Stimulated activated CD8-positive, alpha-beta memory T cell treated with anti-CD3 and anti-CD28 coated beads, Interleukin-2, amount 100 ng/mL, for 48 hours (primary cell): Measurements from ENCODE around the gene NXPE1.
"Not testable (repeated sequence)": the region's sequence is repeated elsewhere in the genome, so short reads cannot be mapped to it uniquely, and the experiment has no call there.

Experiments
- DNase-seq, 2 donors: peaks; one replicate each; pipeline ENCODE4 v3.0.0-alpha.2; 2020; ENCODE audit warnings: low read depth in 2 of 2

Gene NXPE1

GRCh38 chr11:114559425-114560310 is at the start of gene NXPE1:
Gene NXPE1, minus strand, starts transcription at chr11:114559881. Its CDS starts 8,680 bp downstream, at chr11:114551201.
- no peak for DNase-seq

GRCh38 chr11:114609429-114609828 is 49.7 kb upstream of the NXPE1 start:
- DNase-seq = no peak

GRCh38 chr11:114608605-114609004 is 48.9 kb upstream of the NXPE1 start:
- not testable (repeated sequence) for DNase-seq

GRCh38 chr11:114607753-114608459 is 48.2 kb upstream of the NXPE1 start:
- no peak for DNase-seq

GRCh38 chr11:114606802-114607075 is 47.1 kb upstream of the NXPE1 start:
- DNase-seq = not testable (repeated sequence)

GRCh38 chr11:114606003-114606801 is 46.5 kb upstream of the NXPE1 start:
- DNase-seq = no peak

GRCh38 chr11:114605370-114605769 is 45.7 kb upstream of the NXPE1 start:
- DNase-seq = no peak

- DNase-seq = no peak
Observed at GRCh38 chr11:114604886-114605285, 45.2 kb upstream of the NXPE1 start.

GRCh38 chr11:114604179-114604813 is 44.6 kb upstream of the NXPE1 start:
- no peak for DNase-seq

- not testable (repeated sequence) for DNase-seq
Observed at GRCh38 chr11:114603151-114603550, 43.5 kb upstream of the NXPE1 start.

GRCh38 chr11:114598461-114598860 is 38.8 kb upstream of the NXPE1 start:
- no peak for DNase-seq

GRCh38 chr11:114596175-114596919 is 36.7 kb upstream of the NXPE1 start:
- no peak for DNase-seq

- DNase-seq = no peak
Observed at GRCh38 chr11:114595571-114595970, 35.9 kb upstream of the NXPE1 start, which contains the start of gene NXPE4. Gene NXPE4, minus strand, starts transcription at chr11:114595786. Its CDS starts 1,027 bp downstream, at chr11:114594759.

GRCh38 chr11:114594703-114595102 is 35.0 kb upstream of the NXPE1 start:
- DNase-seq = no peak

GRCh38 chr11:114587398-114587953 is 27.8 kb upstream of the NXPE1 start:
- no peak for DNase-seq

- no peak for DNase-seq
Observed at GRCh38 chr11:114586797-114587196, 27.1 kb upstream of the NXPE1 start.

GRCh38 chr11:114571712-114572111 is 12.0 kb upstream of the NXPE1 start:
- DNase-seq = no peak

- DNase-seq = no peak
Observed at GRCh38 chr11:114569801-114570200, 10.1 kb upstream of the NXPE1 start.

GRCh38 chr11:114566276-114566675 is 6.6 kb upstream of the NXPE1 start:
- DNase-seq = no peak

- no peak for DNase-seq
Observed at GRCh38 chr11:114564831-114565230, 5.2 kb upstream of the NXPE1 start.

GRCh38 chr11:114563077-114563476 is 3.4 kb upstream of the NXPE1 start:
- no peak for DNase-seq
